ENCODE results near the gene CYTH2. TPM values are rescaled to one million over a fixed set of nuclear protein-coding genes. Genes with fewer than 3 reads are reported as not detected.

The CYTH2 gene
- total and polyA plus RNA-seq, 2 experiments from 2014 or later, result 41.1 to 60.4 TPM

- no peak for TF ChIP-seq CTCF (conservative IDR thresholded peaks at IDR 0.05; ENCODE audit: low read depth in 2 of 2)
- no peak for TF ChIP-seq CREB1 (CRISPR knock-in tag; IDR thresholded peaks at IDR 0.05; ENCODE audit: low read depth)
- no peak for TF ChIP-seq ZNF331 (CRISPR knock-in tag; IDR thresholded peaks at IDR 0.05; ENCODE audit: low read depth)
- no peak for TF ChIP-seq ETS1 (IDR thresholded peaks at IDR 0.05)
- TF ChIP-seq NANOG (IDR thresholded peaks at IDR 0.05; ENCODE audit: borderline replicate concordance), result no peak
- no peak for TF ChIP-seq POLR2AphosphoS5 (IDR thresholded peaks at IDR 0.05; ENCODE audit: low read depth)
- TF ChIP-seq EZH2phosphoT487 (IDR thresholded peaks at IDR 0.05; ENCODE audit: unreplicated experiment), result no peak
Measured at GRCh38 chr19:48448563-48448962, 20.6 kb upstream of the CYTH2 start (continued).

GRCh38 chr19:48450441-48450840, 18.7 kb upstream of the CYTH2 start:
- no peak for ATAC-seq
- no peaks in the 10 kb centered on the region for H3K27me3 Mint-ChIP-seq (ENCODE audit: insufficient read depth, low read depth, poor library complexity)
- Histone ChIP-seq H3K4me1 (ENCODE audit: insufficient read depth) (peaks cover 3% of the 10 kb centered on the region; the same call in 1 of the 2 replicates), H3K4me2 (no peak overlapping the region), H3K27me3 (ENCODE audit: insufficient read depth) (no peaks in the 10 kb centered on the region), H3K27ac (ENCODE audit: low read depth) (no peak overlapping the region), H3K79me2 (replicated peaks; ENCODE audit: insufficient read depth) (peaks cover 27% of the 10 kb centered on the region), H3K4me3 (no peak overlapping the region), H3F3A (replicated peaks; ENCODE audit: low read depth) (peaks cover 25% of the 10 kb centered on the region), H3K36me3 (ENCODE audit: insufficient read depth) (peaks cover 29% of the 10 kb centered on the region), H2AFZ (no peak overlapping the region), H4K20me1 (replicated peaks; ENCODE audit: insufficient read depth) (peaks cover 17% of the 10 kb centered on the region), H3K9me2 (ENCODE audit: insufficient read depth) (no peaks in the 10 kb centered on the region)
- no peaks in the 10 kb centered on the region; the same call in 2 of the 3 replicates for H3K9me3 Mint-ChIP-seq
- 0 out of 3 replicates have a peak, but pooled peaks cover 2% of the 10 kb centered on the region for H3K4me1 Mint-ChIP-seq
- no peak for DNase-seq (ENCODE audit: low spot score)
- no peak overlapping the region for H3K27ac Mint-ChIP-seq
- peaks cover 84% of the 10 kb centered on the region for H3K36me3 Mint-ChIP-seq (ENCODE audit: low read depth)
- no peak overlapping the region for H3K4me3 Mint-ChIP-seq
- TF ChIP-seq NANOG (IDR thresholded peaks at IDR 0.05; ENCODE audit: borderline replicate concordance), result no peak
- TF ChIP-seq CTCF (conservative IDR thresholded peaks at IDR 0.05; ENCODE audit: low read depth in 2 of 2), result no peak
- TF ChIP-seq ZNF331 (CRISPR knock-in tag; IDR thresholded peaks at IDR 0.05; ENCODE audit: low read depth), result no peak
- TF ChIP-seq POLR2AphosphoS5 (IDR thresholded peaks at IDR 0.05; ENCODE audit: low read depth), result no peak
- TF ChIP-seq JUNB (IDR thresholded peaks at IDR 0.05; ENCODE audit: unreplicated experiment), result no peak
- no peak for TF ChIP-seq STAT1 (IDR thresholded peaks at IDR 0.05; ENCODE audit: unreplicated experiment)
- no peak for TF ChIP-seq ETS1 (IDR thresholded peaks at IDR 0.05)
- TF ChIP-seq ZNF114 (CRISPR knock-in tag; IDR thresholded peaks at IDR 0.05), result no peak
- TF ChIP-seq CREB1 (CRISPR knock-in tag; IDR thresholded peaks at IDR 0.05; ENCODE audit: low read depth), result no peak
- TF ChIP-seq EZH2 (IDR thresholded peaks at IDR 0.05; ENCODE audit: low read depth, unreplicated experiment), result no peak
- no peak for TF ChIP-seq REST (IDR thresholded peaks at IDR 0.05; ENCODE audit: unreplicated experiment)

Measured in GM23338 (cell line).